GM18520 (cell line): ENCODE data around the gene SAMMSON.

Source experiments
- ATAC-seq: cut with Tn5 transposase; IDR thresholded peaks from one replicate; pipeline ENCODE4 v1.9.1; 2021; ENCODE audit not compliant: unreplicated experiment

Gene SAMMSON

DNA sequence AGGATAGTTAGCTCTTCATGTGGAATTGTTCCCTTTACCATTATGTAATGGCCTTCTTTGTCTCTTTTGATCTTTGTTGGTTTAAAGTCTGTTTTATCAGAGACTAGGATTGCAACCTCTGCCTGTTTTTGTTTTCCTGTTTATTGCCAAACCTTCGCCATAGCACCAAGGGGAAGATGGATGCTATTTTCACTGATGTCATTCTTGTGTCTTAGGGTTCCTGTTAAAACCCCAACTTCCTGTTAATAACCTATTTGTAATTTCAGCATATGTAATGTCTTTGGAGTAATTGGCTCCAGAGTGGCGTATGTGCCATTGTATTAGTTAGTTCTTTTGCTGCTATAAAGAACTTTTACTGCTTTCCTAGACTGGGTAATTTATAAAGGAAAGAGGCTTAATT lies 10.8 kb downstream of the SAMMSON start:
- no peak for ATAC-seq

DNA sequence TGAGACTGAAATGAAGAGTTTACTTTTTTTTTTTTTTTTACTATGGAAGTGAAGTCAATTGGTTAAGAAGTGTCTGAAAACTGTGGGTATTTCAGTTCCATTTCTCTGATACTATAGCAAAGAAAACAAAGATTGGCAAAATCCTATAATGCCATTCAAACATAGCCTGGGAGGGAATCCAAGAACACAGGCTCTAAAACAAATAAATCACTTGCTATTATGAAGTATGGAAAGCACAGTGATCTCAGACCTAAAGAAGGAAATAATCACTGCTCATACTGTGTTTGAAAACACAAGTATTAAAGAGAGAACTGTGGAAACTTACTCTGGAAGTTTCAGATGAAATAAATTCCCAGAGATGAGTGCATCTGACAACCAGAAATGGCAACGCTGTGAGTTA lies 12.0 kb downstream of the SAMMSON start:
- no peak for ATAC-seq

DNA sequence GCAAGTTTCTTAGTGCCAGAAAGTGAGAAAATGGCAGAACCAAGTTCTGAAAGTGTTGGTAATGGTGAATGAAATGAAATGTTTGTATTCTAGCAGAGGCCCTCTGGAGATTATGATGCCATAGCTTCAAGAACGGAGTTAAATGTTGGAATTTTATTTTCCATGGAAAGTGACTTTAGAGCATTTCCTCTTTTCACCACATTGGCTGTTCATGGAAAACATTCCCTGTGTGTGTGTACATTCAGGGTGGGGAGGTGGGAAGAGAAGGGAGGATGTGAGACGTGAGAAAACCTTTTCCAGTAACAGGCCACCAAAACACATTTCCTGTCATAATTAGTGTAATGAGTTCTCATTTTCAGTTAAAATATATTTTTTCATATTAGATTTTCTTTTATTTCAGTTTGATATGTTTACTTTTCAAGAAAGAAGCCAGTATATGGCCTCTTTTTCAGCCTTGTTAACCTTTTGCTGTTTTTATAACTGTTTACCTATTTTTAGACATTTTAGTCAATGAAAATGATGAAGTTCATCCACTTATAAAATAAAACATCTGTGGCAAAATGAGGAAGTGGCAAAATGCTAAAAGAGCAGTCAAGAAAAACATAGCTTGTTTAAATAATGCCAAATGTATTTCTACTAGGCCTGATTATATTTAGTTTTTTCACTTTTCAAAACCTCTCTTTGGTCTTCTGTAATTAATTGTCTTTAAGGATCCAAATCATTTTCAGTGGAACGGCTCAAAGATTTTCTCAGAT lies 21.6 kb downstream of the SAMMSON start:
- no peak for ATAC-seq

DNA sequence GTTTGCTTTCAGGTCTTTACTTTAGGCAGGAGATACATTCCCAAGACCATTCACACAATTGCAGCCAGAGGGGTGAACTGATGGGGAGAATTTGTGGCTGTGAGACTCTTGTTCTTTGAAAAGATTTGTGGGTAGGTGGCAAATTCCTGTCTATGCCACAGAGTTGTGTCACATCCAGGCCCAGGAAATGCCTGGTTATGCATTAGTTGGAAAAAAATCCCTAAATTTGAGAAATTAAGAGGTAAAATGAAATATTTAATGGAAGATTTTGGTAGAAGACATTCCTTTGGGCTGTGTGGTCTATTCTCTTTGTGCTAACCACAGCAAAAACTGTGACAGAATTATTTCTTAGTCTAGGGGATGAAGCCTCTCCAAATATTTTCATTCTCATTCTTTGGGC lies 28.8 kb downstream of the SAMMSON start:
- no peak for ATAC-seq

DNA sequence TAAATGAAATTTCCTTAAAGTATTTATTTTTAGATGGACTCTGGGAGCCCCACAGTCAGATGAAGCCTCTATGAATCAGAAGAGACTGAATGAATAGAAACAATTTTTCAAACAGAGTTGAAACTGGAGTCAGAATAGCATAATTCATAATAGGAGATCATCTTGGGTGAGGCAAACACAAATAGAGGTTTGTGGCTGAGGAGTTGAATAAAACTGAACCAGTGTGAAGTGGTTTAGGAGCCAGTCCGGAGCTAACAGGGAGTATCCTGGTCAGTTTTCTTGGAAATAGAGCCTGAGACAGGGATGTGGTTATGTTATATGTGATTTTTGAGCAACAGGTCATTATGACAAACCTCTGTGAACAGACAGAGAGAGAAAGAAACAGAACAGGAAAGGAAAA lies 39.2 kb downstream of the SAMMSON start:
- no peak for ATAC-seq

DNA sequence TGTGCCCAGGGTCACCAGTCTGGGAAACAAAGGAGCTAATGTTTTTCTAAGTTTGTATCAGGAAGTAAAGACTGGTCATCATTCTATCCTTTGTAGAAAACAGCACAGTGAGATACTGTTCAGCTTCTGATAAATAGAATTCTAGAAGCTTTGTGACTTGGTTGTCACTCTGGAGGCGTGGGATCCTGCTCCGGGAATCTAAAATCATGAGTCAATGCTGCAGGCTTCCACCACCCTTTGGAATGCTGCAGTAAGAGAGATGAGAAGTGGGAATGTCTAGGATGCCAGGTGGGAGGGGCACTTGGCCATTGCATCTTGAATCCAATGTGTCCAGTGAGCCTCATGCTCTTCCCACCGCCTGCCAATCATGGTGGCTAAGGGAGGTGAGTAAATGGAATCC lies 40.9 kb downstream of the SAMMSON start:
- no peak for ATAC-seq

DNA sequence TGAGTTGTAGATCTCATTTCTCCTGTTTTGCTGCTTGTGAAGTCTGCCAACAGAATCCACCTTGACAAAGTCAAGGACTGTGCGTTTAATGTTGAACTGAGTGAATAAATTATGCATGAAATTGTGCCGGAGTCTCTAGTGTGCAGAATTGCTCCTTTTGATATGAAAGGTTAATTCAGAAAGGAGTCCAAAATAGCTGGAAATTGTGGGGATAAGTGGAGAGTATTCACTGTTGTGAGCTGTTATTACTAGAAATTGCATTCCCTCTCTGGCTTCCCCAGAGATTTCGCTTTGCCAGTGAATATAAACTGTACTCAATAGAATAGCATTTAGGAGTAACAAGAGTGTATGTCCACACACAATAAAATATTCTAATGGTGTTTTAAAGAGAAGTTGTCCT lies 43.1 kb downstream of the SAMMSON start:
- ATAC-seq, result no peak

DNA sequence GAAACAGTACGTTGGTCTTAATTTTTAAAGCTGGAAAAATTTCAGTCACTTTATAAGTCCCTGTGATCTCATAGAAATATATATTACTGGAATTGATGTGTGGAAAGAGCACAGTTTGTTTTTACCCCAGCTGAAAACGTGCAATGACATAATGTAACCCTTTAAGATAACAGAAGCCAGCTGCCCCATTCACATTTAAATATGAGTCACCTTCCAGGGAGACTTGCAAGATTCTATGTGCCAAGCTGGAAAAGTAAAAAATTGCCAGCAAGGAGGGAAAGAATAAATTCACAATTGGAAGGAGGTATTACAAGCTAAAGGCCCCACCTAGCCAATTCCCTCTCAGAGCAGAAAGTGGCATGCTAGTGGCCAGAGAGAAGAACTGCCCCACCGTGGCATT lies 50.2 kb downstream of the SAMMSON start:
- no peak for ATAC-seq

DNA sequence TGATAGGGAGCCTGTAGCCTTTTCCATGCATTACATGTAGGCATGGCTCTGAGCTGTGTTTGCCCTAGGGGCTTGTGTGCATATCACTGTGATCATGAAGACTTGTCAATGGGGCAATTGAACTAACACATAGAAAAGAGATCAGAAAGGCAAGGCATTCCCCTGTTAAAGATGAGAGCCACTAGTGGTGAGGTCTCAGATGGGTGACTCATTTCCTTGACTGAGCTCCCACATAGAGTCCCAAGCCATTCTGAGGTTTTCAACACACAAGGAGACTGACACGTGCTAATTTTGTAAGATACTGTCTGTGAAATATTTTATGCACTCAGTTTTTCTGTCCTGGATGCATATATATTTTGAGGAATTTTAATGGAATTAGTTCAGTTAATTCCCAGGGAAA lies 53.8 kb downstream of the SAMMSON start:
- ATAC-seq, result no peak

DNA sequence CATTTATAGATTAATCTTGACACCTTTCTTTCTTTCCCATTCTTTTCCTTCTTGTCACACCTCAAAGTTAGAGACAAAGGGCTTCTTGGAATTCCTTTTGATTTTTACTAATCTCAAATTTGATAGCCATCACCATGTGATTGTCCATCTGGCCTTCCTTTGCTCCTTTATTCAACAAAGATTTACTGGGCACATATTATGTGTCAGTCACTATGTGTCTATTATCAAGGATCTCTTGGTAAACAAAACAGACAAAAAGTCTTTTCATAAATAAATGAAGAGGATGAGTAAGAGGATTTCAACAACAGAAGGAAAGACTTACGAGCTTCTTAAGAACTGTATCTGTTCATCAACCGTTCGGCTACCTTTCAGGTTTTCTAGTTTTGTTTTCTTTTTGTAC lies 56.5 kb downstream of the SAMMSON start:
- ATAC-seq, result no peak

DNA sequence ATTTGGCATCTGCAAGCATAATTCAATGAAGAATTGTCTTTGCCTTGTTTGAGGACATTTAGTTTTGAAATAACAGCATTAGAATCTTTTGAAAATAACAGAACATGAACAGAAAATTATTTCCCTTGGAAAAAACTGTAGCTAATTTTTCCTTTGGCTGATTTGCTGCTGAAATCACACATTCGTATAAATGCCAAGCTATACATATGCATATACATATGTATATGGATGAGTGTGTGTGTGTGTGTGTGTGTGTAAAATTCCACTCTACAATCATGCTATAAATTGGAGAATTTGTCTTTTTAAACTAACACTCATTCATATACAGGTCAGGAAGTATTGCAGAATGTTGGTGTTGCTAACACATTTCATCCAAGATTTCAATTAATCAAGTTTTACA lies 57.9 kb downstream of the SAMMSON start:
- no peak for ATAC-seq

DNA sequence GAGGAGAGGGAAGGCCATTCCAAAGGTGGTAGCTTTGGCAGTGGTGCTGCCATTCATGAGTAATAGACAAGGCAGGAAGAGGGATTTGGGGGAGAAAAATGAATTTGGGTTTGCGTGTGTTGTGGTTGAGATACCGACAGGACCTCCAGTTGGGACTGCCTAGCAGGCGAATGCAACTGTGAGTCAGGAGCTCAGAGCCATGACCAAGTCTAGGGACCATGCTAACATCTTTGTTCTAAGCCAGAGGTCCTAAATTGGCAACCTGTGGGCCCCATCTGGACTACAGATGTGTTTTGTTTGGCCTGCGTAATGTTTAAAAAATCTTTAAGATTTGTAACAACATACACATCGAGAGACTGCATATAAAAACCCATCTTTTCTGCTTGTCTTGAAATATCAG lies 61.6 kb downstream of the SAMMSON start:
- ATAC-seq, result no peak

DNA sequence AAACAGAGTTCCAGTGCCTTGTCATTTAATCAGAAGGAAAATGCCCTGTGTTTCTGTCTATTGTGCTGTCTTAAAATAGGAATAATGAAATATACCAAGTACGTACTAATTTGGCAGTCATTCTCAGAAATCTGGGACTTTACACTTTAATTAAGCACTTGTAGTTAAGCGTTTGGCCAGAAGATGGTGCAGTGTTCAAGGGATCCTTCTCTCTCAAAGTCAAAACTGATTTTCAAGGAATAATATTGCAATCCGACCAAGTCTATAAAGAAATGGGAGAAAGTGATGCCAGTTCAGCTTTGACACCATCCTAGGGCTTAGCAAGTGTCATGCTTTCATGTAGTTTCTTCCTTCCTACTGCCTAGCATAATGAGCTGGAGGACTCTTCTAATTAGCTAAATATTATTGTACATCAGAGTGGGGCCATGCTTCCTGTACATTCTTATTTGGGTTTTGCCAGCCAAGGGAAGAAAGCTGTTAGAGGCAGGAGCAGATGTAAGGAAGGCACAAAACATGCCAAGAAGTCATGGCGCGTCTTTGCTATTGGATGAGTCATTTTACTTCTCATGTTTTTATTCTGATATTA lies 64.8 kb downstream of the SAMMSON start:
- no peak for ATAC-seq

DNA sequence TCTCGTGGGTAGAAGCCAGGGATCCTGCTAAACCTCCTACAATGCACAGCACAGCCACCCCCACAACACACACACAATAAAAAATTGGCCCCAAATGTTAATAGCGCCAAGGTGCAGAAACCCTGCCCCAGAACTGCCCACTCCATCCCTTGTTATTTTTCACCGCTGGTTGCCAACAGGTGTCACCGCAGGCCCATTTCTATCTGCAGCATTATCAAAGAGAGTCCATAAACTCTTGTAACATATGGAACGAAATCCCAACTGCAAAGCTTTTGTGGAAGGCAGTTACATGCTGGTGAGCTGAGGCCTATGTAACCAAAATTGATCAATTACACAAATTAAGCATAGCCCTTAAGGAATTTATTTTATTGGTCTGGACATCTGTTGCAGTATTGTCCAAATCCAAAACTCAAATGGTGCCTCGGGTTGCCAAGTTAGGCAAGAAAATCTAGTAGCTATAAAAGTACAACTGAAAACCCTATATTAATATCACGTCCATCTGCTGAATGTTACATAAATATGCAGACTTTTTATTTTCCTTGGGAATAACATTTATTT lies 66.2 kb downstream of the SAMMSON start:
- ATAC-seq, result no peak

DNA sequence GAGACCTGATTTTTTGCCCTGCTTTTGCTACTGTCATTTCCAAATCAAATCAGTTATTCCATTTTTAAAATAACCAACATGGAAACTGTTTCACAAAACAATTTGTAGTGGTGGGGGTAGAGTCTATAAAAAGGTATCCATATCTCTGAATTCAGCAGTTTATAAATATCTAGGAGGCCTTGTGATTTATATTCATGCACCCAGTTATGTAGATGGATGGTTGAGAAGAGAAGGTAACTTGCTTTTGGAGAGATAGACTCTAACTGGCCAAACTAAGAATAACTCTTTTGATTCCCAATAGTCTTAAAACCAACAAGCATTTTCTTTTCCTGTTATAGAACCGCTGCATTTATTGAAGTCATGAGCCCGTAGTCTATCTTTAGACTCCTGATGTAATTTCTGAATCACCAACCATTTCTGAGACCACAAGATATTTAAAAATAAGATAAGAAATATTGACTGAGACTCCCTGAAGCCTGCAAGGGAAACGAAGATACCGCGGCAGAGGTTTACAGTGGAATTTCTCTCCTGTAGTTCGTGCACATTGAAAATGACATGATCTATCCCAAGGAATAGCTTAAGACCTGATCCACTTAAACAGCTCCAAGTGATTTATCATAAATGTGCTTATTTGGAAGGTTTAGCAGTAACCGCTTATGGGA lies 68.5 kb downstream of the SAMMSON start:
- no peak for ATAC-seq

DNA sequence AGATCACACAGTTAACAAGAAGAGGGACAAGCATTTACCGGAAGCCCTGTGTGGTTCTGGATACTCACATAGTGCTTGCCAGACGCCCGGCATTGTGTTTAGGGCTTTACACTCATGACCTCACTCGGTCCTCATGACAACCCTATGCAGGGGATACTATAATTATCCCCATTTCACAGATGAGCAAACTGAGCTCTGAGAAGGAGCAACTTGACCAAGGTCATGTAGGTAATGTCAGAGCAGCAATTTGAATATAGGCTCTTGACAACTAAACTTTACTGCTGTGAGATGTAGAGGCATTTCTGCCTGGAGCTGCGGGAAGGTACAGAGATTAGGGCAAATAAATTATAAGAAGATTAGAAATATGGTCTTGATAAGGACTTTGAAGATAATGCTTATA lies 70.0 kb downstream of the SAMMSON start:
- ATAC-seq, result no peak

DNA sequence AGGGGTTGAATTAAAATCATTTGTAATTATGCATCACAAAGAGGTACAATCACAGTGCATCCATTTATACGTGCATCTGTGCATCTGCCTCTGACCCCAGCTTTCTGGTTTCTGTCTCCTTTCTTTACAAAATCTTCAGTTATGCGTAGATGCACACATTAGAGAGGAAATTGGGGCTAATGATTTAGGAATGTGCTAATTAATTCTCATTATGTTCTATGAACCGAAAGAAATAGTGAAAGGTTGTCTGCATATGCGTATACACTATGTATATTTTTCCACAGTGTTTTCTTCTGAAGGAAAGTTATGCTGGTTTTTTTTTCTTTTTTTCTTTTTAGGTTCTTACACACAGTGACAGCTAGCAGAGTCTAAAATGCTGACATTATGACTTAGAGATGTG lies 71.6 kb downstream of the SAMMSON start:
- no peak for ATAC-seq

DNA sequence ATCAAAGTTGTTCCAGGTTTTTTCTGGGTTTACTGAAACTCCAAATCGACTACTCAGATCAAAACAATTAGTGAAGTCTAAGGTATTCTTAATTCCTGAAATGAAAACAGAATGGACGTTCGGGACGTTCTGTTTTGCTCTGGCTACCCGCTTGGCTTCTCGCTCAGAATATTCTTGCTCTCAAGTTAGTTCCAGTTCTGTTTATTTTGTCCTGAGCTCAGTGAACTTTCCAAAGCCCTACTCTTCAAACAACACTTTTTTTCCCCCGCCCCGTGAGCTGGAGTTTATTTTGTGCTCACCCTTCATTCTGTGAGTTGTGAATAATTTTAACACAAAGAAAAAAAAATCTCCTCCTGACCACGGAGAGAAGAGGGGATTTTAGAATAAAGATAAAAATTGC lies 72.6 kb downstream of the SAMMSON start:
- no peak for ATAC-seq

DNA sequence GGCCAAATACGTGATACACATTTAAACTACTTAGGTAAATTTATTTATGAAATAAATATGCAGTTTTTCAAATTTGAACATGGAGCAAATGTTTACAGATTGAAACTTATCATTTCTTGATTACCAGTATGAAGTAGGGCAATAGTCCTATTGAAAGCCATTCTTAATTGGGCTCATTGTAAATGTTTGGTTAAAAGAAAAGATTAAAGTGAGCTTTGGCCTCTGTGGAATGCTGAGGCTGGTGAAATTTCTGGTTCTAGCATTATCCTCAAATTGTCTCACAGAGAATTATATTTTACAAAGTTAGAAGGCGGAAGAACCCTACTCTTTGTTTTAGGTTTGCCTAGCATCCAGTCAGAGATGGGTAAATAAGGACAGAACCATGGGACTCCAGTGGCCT lies 73.2 kb downstream of the SAMMSON start:
- no peak for ATAC-seq

DNA sequence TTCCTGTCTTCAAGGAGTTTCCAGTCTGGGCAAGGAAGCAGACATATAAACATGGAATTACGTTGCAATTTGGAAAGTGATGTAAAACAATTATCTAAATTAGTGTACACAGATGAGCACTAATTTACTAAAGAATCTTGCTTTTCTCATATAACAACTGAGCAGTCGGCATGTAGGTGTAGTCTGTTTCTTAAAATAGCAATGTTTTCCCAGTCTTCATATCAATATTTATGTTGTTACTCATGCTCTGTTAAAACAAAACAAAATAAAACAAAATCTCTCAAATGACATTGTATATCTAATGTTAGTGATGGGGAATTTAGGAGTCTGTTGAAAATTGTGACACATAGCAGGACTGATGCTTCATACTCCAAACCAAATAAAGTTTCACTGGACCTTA lies 75.6 kb downstream of the SAMMSON start:
- ATAC-seq, result no peak

DNA sequence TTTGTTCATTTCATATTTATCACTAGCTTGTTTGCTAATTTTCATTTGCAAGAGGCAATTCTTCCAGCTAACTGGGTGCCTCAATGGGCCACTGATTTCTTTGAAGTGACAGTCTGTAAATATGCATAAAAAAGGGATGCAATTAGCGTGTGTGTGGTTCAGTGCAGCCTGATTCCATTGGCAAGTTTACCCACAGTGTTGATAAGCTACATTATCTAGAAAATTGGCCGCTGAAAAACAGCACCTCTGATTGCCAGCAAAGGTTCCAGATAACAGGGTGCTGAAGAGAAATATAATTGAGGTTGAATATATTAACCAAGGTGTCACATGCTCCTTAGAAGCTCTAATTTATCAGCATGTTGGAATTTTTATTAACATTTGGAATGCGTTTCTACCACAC lies 76.9 kb downstream of the SAMMSON start:
- no peak for ATAC-seq

DNA sequence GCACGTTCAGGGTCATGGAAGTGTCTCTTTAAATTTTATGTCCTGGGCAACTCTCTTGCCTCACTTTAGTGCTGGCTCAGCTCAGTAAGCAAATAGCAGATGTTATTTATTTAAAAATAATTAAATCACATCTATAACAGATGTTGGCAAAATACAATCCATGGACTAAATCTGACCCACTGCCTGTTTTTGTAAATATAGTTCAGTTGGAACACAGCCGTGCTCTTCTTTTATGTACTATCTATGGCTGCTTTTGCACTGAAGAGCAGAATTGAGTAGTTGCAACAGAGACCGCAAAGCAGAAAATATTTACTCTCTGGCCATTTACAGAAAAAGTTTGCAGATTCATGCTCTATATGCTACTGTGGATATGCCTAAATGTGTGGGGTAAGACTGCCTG lies 79.2 kb downstream of the SAMMSON start:
- ATAC-seq, result no peak
